Left lung (tissue), 10 donors: Measurements from ENCODE around the gene SFXN5. TPM values are rescaled to one million over a fixed set of nuclear protein-coding genes. Genes with fewer than 3 reads are reported as not detected.

Source experiments
- ATAC-seq: fragments of 200-7000 bp; cut with Tn5 transposase; one replicate; pipeline ENCODE4 v1.9.1; 2020; ENCODE audit warnings: moderate library complexity
- DNase-seq, 4 donors: peaks; one replicate each; pipeline ENCODE4 v3.0.0-alpha.2; 2013 to 2020
- H3K27ac ChIP-seq, 2 donors: fragments of 200-600 bp; sonication (generic) in 1 of 2; one replicate each; pipeline versions ENCODE4 v1.5.0 to v1.8.0; 2020 to 2021
- H3K27me3 ChIP-seq, 2 donors: fragments of 200-600 bp; sonication (generic) in 1 of 2; one replicate each; pipeline versions ENCODE4 v1.5.0 to v1.8.0; 2020 to 2021
- H3K36me3 ChIP-seq, 2 donors: fragments of 200-600 bp; sonication (generic) in 1 of 2; one replicate each; pipeline versions ENCODE4 v1.5.0 to v1.8.0; 2020 to 2021
- H3K4me1 ChIP-seq, 2 donors: fragments of 200-600 bp; one replicate each; pipeline ENCODE4 v1.8.0; 2021
- H3K4me3 ChIP-seq, 2 donors: fragments of 200-600 bp; sonication (generic) in 1 of 2; one replicate each; pipeline versions ENCODE4 v1.5.0 to v1.8.0; 2020 to 2021; ENCODE audit warnings: mild to moderate bottlenecking in 1 of 2
- H3K9me3 ChIP-seq, 2 donors: fragments of 200-600 bp; sonication (generic) in 1 of 2; one replicate each; pipeline versions ENCODE4 v1.5.0 to v1.8.0; 2020 to 2021
- intact Hi-C, 2 donors: fragments of 100-400 bp; cut with DNase I; formaldehyde crosslinking; loops; one replicate each; pipeline versions ENCODE4 v1.11.2 to v1.14.2; 2022
- polyA plus RNA-seq, 6 donors: library from polyadenylated mRNA; unstranded; fragments of 120-200 nt; gene quantifications; one replicate each; pipeline ENCODE4 v1.2.1, GENCODE V29; 2013; ENCODE audit not compliant: insufficient read length in 6 of 6
- total RNA-seq, 2 donors: library from RNA; stranded (reverse); fragmentation: NEBNext Ultra II Directional; extraction: Animal tissue kit (Norgen Biotek cat#: 25700); gene quantifications; one replicate each; pipeline ENCODE4 v1.2.1, GENCODE V29; 2021
- TF ChIP-seq, protein P1 (sequence below), 2 donors: fragments of 200-600 bp; sonication (generic) in 1 of 2; IDR thresholded peaks; one replicate each; pipeline versions ENCODE4 v1.5.0 to v1.8.0; 2021; ENCODE audit warnings: antibody characterized with exemption in 2 of 2
- donor health status: DM: no; HTN: yes; CAD: no.
- donor health status: DM: no; HTN: no; CAD: no.

The SFXN5 gene
- total and polyA plus RNA-seq, 8 donors: 14.5 to 21.1 (median 15.8) TPM

DNA sequence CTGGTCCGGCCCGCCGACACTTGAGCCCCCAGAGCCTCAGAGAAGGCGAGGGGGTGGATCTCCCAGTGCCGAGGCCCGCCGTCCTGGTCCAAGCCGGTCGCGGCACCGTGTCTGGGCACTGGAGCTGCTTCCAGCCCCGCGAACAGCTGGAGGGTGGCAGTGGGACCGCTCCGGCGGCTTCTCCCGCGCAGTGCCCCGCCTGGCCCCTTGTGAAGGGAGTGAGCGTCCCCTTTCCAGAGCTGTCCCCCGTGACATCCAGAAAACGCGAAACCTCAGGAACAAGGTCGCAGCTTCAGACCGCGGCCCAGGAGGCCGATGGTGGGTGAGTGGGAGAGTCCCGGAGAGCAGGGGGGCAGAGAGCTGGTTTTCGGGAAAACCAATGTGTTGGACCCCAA, 154.8 kb downstream of the SFXN5 start:
- Histone ChIP-seq H3K27me3 (peaks cover 100% of the 10 kb centered on the region in 2 donors), H3K4me3 (peak overlapping the region; percentile 17 to 23), H3K9me3 (no peaks in the 10 kb centered on the region), H3K27ac (no peak overlapping the region), H3K36me3 (no peaks in the 10 kb centered on the region), H3K4me1 (peaks cover 13 to 47% of the 10 kb centered on the region in 2 donors)
- intact Hi-C loops: no loop called here
- TF ChIP-seq, protein P1, sequence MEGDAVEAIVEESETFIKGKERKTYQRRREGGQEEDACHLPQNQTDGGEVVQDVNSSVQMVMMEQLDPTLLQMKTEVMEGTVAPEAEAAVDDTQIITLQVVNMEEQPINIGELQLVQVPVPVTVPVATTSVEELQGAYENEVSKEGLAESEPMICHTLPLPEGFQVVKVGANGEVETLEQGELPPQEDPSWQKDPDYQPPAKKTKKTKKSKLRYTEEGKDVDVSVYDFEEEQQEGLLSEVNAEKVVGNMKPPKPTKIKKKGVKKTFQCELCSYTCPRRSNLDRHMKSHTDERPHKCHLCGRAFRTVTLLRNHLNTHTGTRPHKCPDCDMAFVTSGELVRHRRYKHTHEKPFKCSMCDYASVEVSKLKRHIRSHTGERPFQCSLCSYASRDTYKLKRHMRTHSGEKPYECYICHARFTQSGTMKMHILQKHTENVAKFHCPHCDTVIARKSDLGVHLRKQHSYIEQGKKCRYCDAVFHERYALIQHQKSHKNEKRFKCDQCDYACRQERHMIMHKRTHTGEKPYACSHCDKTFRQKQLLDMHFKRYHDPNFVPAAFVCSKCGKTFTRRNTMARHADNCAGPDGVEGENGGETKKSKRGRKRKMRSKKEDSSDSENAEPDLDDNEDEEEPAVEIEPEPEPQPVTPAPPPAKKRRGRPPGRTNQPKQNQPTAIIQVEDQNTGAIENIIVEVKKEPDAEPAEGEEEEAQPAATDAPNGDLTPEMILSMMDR (IDR thresholded peaks at IDR 0.05): no peak
- DNase-seq (peak in 1 of 4 donors; percentile 77), ATAC-seq (peak; percentile 10)

DNA sequence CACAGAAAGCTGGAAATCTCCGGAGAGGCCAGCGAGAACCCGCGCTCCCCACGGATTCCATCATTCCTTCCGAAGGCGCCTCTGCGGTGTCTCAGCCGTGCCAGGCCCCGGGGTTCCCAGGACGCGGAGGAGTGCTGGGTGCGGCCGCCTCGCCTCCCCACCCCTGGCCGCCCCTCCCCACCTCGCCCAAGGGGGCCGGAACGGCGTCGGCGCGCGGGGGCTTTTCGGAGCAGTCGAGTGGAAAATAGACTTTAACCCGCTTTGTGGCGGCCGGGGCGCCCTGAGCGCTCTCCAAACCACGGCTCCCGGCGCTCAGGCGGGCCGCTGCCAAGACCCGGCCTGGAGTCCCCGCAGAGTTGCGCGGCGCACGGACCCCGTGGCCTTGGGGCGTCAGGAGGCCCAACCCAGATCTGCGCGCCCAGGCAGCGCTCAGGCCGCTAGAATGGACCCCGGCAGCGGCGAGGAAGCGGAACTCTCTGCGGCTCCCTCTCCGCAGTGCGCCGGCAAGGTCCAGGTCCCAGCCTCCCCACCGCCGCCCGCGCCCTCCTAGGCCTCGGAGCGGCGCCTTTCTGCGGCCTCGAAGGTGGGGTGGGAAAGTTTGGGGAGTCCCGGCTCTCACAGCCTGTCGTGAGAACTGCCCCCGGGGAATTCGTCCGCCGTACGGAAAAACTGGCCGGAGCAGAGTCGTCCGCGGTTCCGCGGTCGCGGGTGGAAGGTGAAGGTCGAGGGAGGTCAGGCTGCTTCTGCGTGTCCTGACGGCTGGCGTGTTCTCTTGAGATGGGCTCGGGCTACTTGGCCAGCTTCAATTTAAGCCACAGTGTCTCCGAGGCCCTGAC, 155.4 kb downstream of the SFXN5 start:
- H3K4me3 ChIP-seq: peak overlapping the region; percentile 17 to 23
- ATAC-seq: peak; percentile 85
- TF ChIP-seq, protein P1 (IDR thresholded peaks at IDR 0.05): no peak
- no peaks in the 10 kb centered on the region for H3K36me3 ChIP-seq
- intact Hi-C loops: no loop called here
- H3K27me3 ChIP-seq: peaks cover 100% of the 10 kb centered on the region in 2 donors
- no peaks in the 10 kb centered on the region for H3K9me3 ChIP-seq
- H3K27ac ChIP-seq: no peak overlapping the region
- DNase-seq: peak in 2 of 4 donors; percentile 53 to 84
- H3K4me1 ChIP-seq: peaks cover 13 to 47% of the 10 kb centered on the region in 2 donors

GRCh38 chr2:72915320-72915906, 156.1 kb downstream of the SFXN5 start:
- Histone ChIP-seq H3K4me3 (peak overlapping the region in 1 of 2 donors; percentile 23), H3K27ac (no peak overlapping the region), H3K27me3 (peaks cover 98 to 100% of the 10 kb centered on the region in 2 donors), H3K9me3 (no peaks in the 10 kb centered on the region), H3K36me3 (no peaks in the 10 kb centered on the region), H3K4me1 (peaks cover 11 to 43% of the 10 kb centered on the region in 2 donors)
- TF ChIP-seq, protein P1 (IDR thresholded peaks at IDR 0.05): no peak
- DNase-seq (no peak), ATAC-seq (no peak)
- intact Hi-C loops: no loop called here

DNA sequence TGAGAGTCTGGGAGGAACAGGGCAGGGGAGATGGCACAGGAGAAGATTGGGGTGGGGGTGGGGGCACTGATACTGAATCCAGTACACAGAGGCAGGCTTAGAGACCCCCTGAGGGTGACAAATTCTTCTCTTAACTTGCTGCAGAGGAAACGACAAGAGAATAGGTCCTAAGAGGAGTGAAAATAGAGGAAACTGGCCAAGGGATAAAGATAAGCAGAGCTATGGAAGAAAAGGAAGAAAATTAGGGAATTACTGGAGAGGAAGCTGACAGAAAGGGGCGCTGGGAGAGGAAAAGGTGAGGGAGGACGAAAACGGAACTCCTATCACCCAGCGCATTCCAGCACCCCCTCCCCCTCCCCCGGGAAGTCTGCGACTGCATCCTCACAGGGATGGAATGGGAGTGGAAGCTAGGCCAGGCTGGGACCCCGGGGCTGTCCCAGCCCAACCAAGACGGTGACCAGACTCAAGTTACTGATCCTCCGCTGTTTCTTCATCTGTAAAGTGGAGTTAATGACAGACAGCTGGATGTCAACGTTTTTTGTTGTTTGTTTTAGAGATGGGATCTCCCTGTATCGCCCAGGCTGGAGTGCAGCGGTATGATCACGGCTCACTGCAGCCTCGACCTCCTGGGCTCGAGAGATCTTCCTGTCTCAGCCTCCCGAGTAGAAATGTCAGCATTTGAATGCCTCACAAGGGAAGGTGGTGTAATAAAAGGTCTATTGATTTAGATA, 156.8 kb downstream of the SFXN5 start:
- Histone ChIP-seq H3K9me3 (no peaks in the 10 kb centered on the region), H3K4me1 (peaks cover 5 to 38% of the 10 kb centered on the region in 2 donors), H3K27ac (no peak overlapping the region), H3K36me3 (no peaks in the 10 kb centered on the region), H3K27me3 (peaks cover 98 to 100% of the 10 kb centered on the region in 2 donors), H3K4me3 (no peak overlapping the region)
- DNase-seq (no peak), ATAC-seq (no peak)
- intact Hi-C loops: no loop called here
- TF ChIP-seq, protein P1 (IDR thresholded peaks at IDR 0.05): no peak

DNA sequence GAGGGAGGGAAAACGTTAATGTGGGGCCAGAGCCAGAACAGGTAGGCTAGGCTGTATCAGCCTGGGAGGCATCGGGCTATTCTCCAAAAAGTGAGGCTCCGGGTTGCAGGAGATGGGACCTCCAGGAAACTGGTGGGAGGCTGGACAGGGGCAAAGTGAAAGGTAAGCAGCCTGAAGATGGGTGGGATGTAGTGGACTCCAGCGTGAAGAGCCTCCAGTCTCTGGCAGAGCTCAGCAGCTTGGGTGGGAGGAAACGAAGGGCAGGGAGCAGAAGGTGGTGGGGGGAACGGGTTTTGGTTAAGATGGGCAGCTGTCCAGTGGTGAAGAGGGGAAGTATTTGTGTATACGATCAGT, 157.3 kb downstream of the SFXN5 start:
- H3K27ac ChIP-seq: no peak overlapping the region
- intact Hi-C loops: no loop called here
- ATAC-seq: no peak
- H3K9me3 ChIP-seq: no peaks in the 10 kb centered on the region
- no peak overlapping the region for H3K4me3 ChIP-seq
- no peak for DNase-seq
- H3K36me3 ChIP-seq: no peaks in the 10 kb centered on the region
- peaks cover 98 to 100% of the 10 kb centered on the region in 2 donors for H3K27me3 ChIP-seq
- peaks cover 5 to 38% of the 10 kb centered on the region in 2 donors for H3K4me1 ChIP-seq
- TF ChIP-seq, protein P1 (IDR thresholded peaks at IDR 0.05): no peak
